T-cell (primary cell): ENCODE results near the gene SETD4. TPM values are rescaled to one million over a fixed set of nuclear protein-coding genes. Genes with fewer than 3 reads are reported as not detected.

ENCODE experiments used
- ATAC-seq, 4 experiments: fragments of 200-7000 bp in 3 of 4; fragments of 150-1000 bp in 1 of 4; cut with Tn5 transposase; replicated peaks in 1 of 4; 1 replicate in 3 of 4; 2 replicates in 1 of 4; pipeline ENCODE4 v1.10.0; 2021; ENCODE audit warnings: moderate library complexity in 3 of 4, mild to moderate bottlenecking in 2 of 4, moderate number of reproducible peaks in 1 of 4
- CTCF ChIA-PET, 2 donors: fragments of 300-600 bp; sonication (Branson Sonifier 250); formaldehyde crosslinking; loops; one replicate each; lab custom pipeline; 2022; ENCODE audit warnings: antibody characterized with exemption in 2 of 2; lab: Charles Lee
- POLR2A ChIA-PET, 2 donors: fragments of 300-600 bp; sonication (Branson Sonifier 250); formaldehyde crosslinking; loops; one replicate each; lab custom pipeline; 2022; ENCODE audit warnings: antibody characterized with exemption in 2 of 2; lab: Charles Lee
- DNase-seq, 35 experiments: peaks; one replicate each; pipeline versions ENCODE4 v3.0.0 to v3.0.0-alpha.2; 2013 to 2023
- H3K27ac ChIP-seq: one replicate; pipeline ENCODE4 v1.5.1; 2013; ENCODE audit warnings: low read length
- H3K27me3 ChIP-seq, 2 experiments: replicated peaks in 1 of 2; 1 replicate in 1 of 2; 2 replicates in 1 of 2; pipeline versions ENCODE4 v1.6.1 to v1.7.0; 2013; ENCODE audit warnings: low read length in 1 of 2, mixed read lengths in 1 of 2; ENCODE audit not compliant: control insufficient read depth in 2 of 2, insufficient read depth in 2 of 2; ENCODE audit errors: extremely low read depth in 1 of 2
- H3K36me3 ChIP-seq, 2 donors: 1 replicate in 1 of 2; 2 replicates in 1 of 2; pipeline versions ENCODE4 v1.6.1 to v1.7.0; 2013; ENCODE audit warnings: low read length in 1 of 2; ENCODE audit not compliant: control insufficient read depth in 2 of 2, insufficient read depth in 1 of 2; ENCODE audit errors: extremely low read depth in 1 of 2
- H3K4me1 ChIP-seq, 2 experiments: 1 replicate in 1 of 2; 2 replicates in 1 of 2; pipeline versions ENCODE4 v1.6.1 to v1.7.0; 2013; ENCODE audit warnings: low read length in 2 of 2, mixed read lengths in 1 of 2; ENCODE audit not compliant: insufficient read depth in 2 of 2, control insufficient read depth in 1 of 2; ENCODE audit errors: extremely low read depth in 1 of 2
- H3K4me3 ChIP-seq, 2 donors: 1 replicate in 1 of 2; 2 replicates in 1 of 2; pipeline versions ENCODE4 v1.5.1 to v1.7.0; 2013; ENCODE audit warnings: mild to moderate bottlenecking in 2 of 2, low read length in 1 of 2, moderate library complexity in 1 of 2; ENCODE audit not compliant: control insufficient read depth in 1 of 2; ENCODE audit errors: extremely low read depth in 1 of 2
- H3K9me3 ChIP-seq: 2 replicates; pipeline ENCODE4 v1.7.0; 2013
- H3K27ac Mint-ChIP-seq, 2 donors: one replicate each; pipeline ENCODE4 v1.8.0; 2020 to 2021; ENCODE audit warnings: mild to moderate bottlenecking in 2 of 2, mixed read lengths in 2 of 2
- H3K27me3 Mint-ChIP-seq, 2 donors: one replicate each; pipeline ENCODE4 v1.8.0; 2021 to 2022; ENCODE audit warnings: mixed read lengths in 2 of 2
- H3K36me3 Mint-ChIP-seq: one replicate; pipeline ENCODE4 v1.8.0; 2021; ENCODE audit warnings: mixed read lengths
- H3K4me1 Mint-ChIP-seq, 3 donors: one replicate each; pipeline ENCODE4 v1.8.0; 2020 to 2022; ENCODE audit warnings: mixed read lengths in 3 of 3, mild to moderate bottlenecking in 1 of 3
- H3K4me3 Mint-ChIP-seq, 3 donors: one replicate each; pipeline ENCODE4 v1.8.0; 2020 to 2022; ENCODE audit warnings: mild to moderate bottlenecking in 3 of 3, mixed read lengths in 3 of 3, moderate library complexity in 3 of 3
- H3K9me3 Mint-ChIP-seq, 3 donors: one replicate each; pipeline ENCODE4 v1.8.0; 2020 to 2022; ENCODE audit warnings: mixed read lengths in 3 of 3
- WGBS: methylation state at CpG from one replicate; pipeline ENCODE4 v1.1.5; 2013; ENCODE audit warnings: missing lambda C conversion rate; ENCODE audit not compliant: insufficient coverage; 5-methylcytosine and 5-hydroxymethylcytosine counted together
- total RNA-seq, 35 experiments: library from RNA in 6 of 35; stranded (reverse) in 6 of 35; fragments of 120-200 nt in 1 of 35; gene quantifications; one replicate each; pipeline versions ENCODE4 v1.2.1 to v1.2.4 and lab custom pipeline; 2013 to 2026

Gene SETD4
- total RNA-seq, 5 donors from 2014 or later (not counting 1 experiment from before 2014, with no cell fraction given) = 16.5 to 36.4 (median 30.3) TPM

GRCh38 chr21:36004441-36004840 lies 55.9 kb downstream of the SETD4 start:
- Histone ChIP-seq H3K4me3 (no peak overlapping the region), H3K36me3 (no peaks in the 10 kb centered on the region), H3K27me3 (peaks cover 4 to 22% of the 10 kb centered on the region in 2 experiments), H3K27ac (no peak overlapping the region), H3K9me3 (no peaks in the 10 kb centered on the region), H3K4me1 (no peaks in the 10 kb centered on the region)
- no peak for DNase-seq
- ChIA-PET CTCF (no interaction called here), POLR2A (no interaction called here)
- 92% methylated on average over 2 of the region's 13 CpGs for WGBS
- H3K36me3 Mint-ChIP-seq = no peaks in the 10 kb centered on the region
- no peaks in the 10 kb centered on the region for H3K4me1 Mint-ChIP-seq
- no peak for ATAC-seq
- peaks cover 23 to 27% of the 10 kb centered on the region in 2 donors for H3K27me3 Mint-ChIP-seq
- H3K9me3 Mint-ChIP-seq = no peaks in the 10 kb centered on the region
- no peak overlapping the region for H3K27ac Mint-ChIP-seq
- H3K4me3 Mint-ChIP-seq = no peak overlapping the region

- peaks cover 27 to 30% of the 10 kb centered on the region in 2 donors for H3K27me3 Mint-ChIP-seq
- DNase-seq (no peak), ATAC-seq (no peak)
- H3K36me3 ChIP-seq = no peaks in the 10 kb centered on the region
- POLR2A ChIA-PET = no interaction called here
- CTCF ChIA-PET = no interaction called here
- H3K4me1 ChIP-seq = no peaks in the 10 kb centered on the region
- H3K4me3 Mint-ChIP-seq = no peak overlapping the region
- 100% methylated on average over 1 of the region's 11 CpGs for WGBS
- H3K27me3 ChIP-seq = peaks cover 4 to 26% of the 10 kb centered on the region in 2 experiments
- no peaks in the 10 kb centered on the region for H3K4me1 Mint-ChIP-seq
- H3K9me3 Mint-ChIP-seq = no peaks in the 10 kb centered on the region
- H3K36me3 Mint-ChIP-seq = no peaks in the 10 kb centered on the region
- no peak overlapping the region for H3K27ac ChIP-seq
- H3K9me3 ChIP-seq = no peaks in the 10 kb centered on the region
- H3K27ac Mint-ChIP-seq = no peak overlapping the region
- no peak overlapping the region for H3K4me3 ChIP-seq
Measured at GRCh38 chr21:36003776-36004175, 56.5 kb downstream of the SETD4 start.

GRCh38 chr21:35996217-35996616 lies 64.1 kb downstream of the SETD4 start:
- H3K4me1 Mint-ChIP-seq = peaks cover 12 to 17% (median 16%) of the 10 kb centered on the region in 3 donors
- H3K4me3 Mint-ChIP-seq = no peak overlapping the region
- no peaks in the 10 kb centered on the region for H3K36me3 Mint-ChIP-seq

GRCh38 chr21:35995522-35996088 lies 64.7 kb downstream of the SETD4 start:
- DNase-seq (no peak), ATAC-seq (no peak)
- no peak overlapping the region for H3K27ac ChIP-seq
- no peaks in the 10 kb centered on the region for H3K9me3 ChIP-seq
- H3K36me3 ChIP-seq = no peaks in the 10 kb centered on the region
- WGBS = no CpG with 5 or more reads among the region's 4 CpGs
- CTCF ChIA-PET = no interaction called here
- Mint-ChIP-seq H3K36me3 (no peaks in the 10 kb centered on the region), H3K9me3 (no peaks in the 10 kb centered on the region), H3K4me3 (no peak overlapping the region), H3K27me3 (peaks cover 23 to 29% of the 10 kb centered on the region in 2 donors), H3K27ac (no peak overlapping the region), H3K4me1 (peaks cover 12 to 17% (median 16%) of the 10 kb centered on the region in 3 donors)
- POLR2A ChIA-PET = no interaction called here
- H3K4me3 ChIP-seq = no peak overlapping the region
- peaks cover 2 to 33% of the 10 kb centered on the region in 2 experiments for H3K27me3 ChIP-seq
- peaks cover 0 to 7% of the 10 kb centered on the region in 2 experiments for H3K4me1 ChIP-seq

More at GRCh38 chr21:35996217-35996616, 64.1 kb downstream of the SETD4 start:
- Histone ChIP-seq H3K9me3 (no peaks in the 10 kb centered on the region), H3K4me3 (no peak overlapping the region), H3K27ac (no peak overlapping the region), H3K4me1 (peaks cover 0 to 7% of the 10 kb centered on the region in 2 experiments), H3K27me3 (peaks cover 6 to 38% of the 10 kb centered on the region in 2 experiments), H3K36me3 (no peaks in the 10 kb centered on the region)
- Mint-ChIP-seq H3K27me3 (peaks cover 25 to 33% of the 10 kb centered on the region in 2 donors), H3K9me3 (no peaks in the 10 kb centered on the region), H3K27ac (no peak overlapping the region)
- no peak for DNase-seq
- ChIA-PET CTCF (interaction anchor here in 1 of 2 donors (0.6 kb wide), 1 partner anchor 85 kb away, joined by 4 read pairs; no protein-coding TSS in a partner anchor), POLR2A (no interaction called here)
- ATAC-seq = no peak

- H3K27me3 Mint-ChIP-seq = peaks cover 17 to 22% of the 10 kb centered on the region in 2 donors
- H3K36me3 ChIP-seq = no peaks in the 10 kb centered on the region
- H3K4me1 Mint-ChIP-seq = peaks cover 12 to 17% (median 16%) of the 10 kb centered on the region in 3 donors
- 33% methylated on average over 3 of the region's 4 CpGs for WGBS
- ChIA-PET POLR2A (no interaction called here), CTCF (no interaction called here)
- H3K4me3 ChIP-seq = no peak overlapping the region
- no peak for ATAC-seq
- no peak overlapping the region for H3K27ac Mint-ChIP-seq
- no peak for DNase-seq
- peaks cover 0 to 7% of the 10 kb centered on the region in 2 experiments for H3K4me1 ChIP-seq
- H3K36me3 Mint-ChIP-seq = no peaks in the 10 kb centered on the region
- H3K27ac ChIP-seq = no peak overlapping the region
- H3K4me3 Mint-ChIP-seq = no peak overlapping the region
- H3K27me3 ChIP-seq = peaks cover 4 to 32% of the 10 kb centered on the region in 2 experiments
- no peaks in the 10 kb centered on the region for H3K9me3 ChIP-seq
- no peaks in the 10 kb centered on the region for H3K9me3 Mint-ChIP-seq
Measured at GRCh38 chr21:35994613-35995012, 65.7 kb downstream of the SETD4 start.

GRCh38 chr21:35993875-35994490 lies 66.3 kb downstream of the SETD4 start:
- Histone ChIP-seq H3K9me3 (no peaks in the 10 kb centered on the region), H3K27me3 (peaks cover 4 to 30% of the 10 kb centered on the region in 2 experiments), H3K4me1 (peaks cover 0 to 7% of the 10 kb centered on the region in 2 experiments), H3K36me3 (no peaks in the 10 kb centered on the region), H3K27ac (no peak overlapping the region), H3K4me3 (no peak overlapping the region)
- no peak for DNase-seq
- 43% methylated on average over 3 of the region's 3 CpGs for WGBS
- no peak for ATAC-seq
- Mint-ChIP-seq H3K27me3 (peaks cover 14 to 20% of the 10 kb centered on the region in 2 donors), H3K4me3 (no peak overlapping the region), H3K9me3 (no peaks in the 10 kb centered on the region), H3K4me1 (peaks cover 12 to 17% (median 16%) of the 10 kb centered on the region in 3 donors), H3K36me3 (no peaks in the 10 kb centered on the region), H3K27ac (no peak overlapping the region)
- CTCF ChIA-PET = interaction anchor here in 1 of 2 donors (0.6 kb wide), 1 partner anchor 1099 kb away, joined by 8 read pairs; no protein-coding TSS in a partner anchor
- POLR2A ChIA-PET = no interaction called here
